Hepatocyte (in vitro differentiated cells): ENCODE data around the gene MBNL1. TPM values are rescaled to one million over a fixed set of nuclear protein-coding genes. Genes with fewer than 3 reads are reported as not detected.

Source experiments
- DNase-seq: peaks from one replicate; pipeline ENCODE4 v3.0.0-alpha.2; 2016; ENCODE audit warnings: low spot score
- H2AFZ ChIP-seq: fragments of 200-600 bp; sonication (generic); 2 replicates; pipeline ENCODE4 v1.6.0; 2016; ENCODE audit warnings: antibody characterized with exemption, mild to moderate bottlenecking
- H3K27ac ChIP-seq: fragments of 200-600 bp; sonication (generic); 2 replicates; pipeline ENCODE4 v1.5.1; 2016; ENCODE audit warnings: mild to moderate bottlenecking
- H3K27me3 ChIP-seq: fragments of 200-600 bp; sonication (generic); 2 replicates; pipeline ENCODE4 v1.6.1; 2016
- H3K36me3 ChIP-seq: fragments of 200-600 bp; sonication (generic); replicated peaks from 2 replicates; pipeline ENCODE4 v1.5.1; 2016; ENCODE audit warnings: low read depth; ENCODE audit not compliant: insufficient read depth
- H3K4me1 ChIP-seq: fragments of 200-600 bp; sonication (generic); 2 replicates; pipeline ENCODE4 v1.5.1; 2016; ENCODE audit warnings: mild to moderate bottlenecking, moderate library complexity; ENCODE audit not compliant: insufficient read depth
- H3K4me2 ChIP-seq: fragments of 200-600 bp; sonication (generic); 2 replicates; pipeline ENCODE4 v1.6.0; 2016
- H3K4me3 ChIP-seq: fragments of 200-600 bp; sonication (generic); 2 replicates; pipeline ENCODE4 v1.5.1; 2016; ENCODE audit warnings: mild to moderate bottlenecking
- H3K79me2 ChIP-seq: fragments of 200-600 bp; sonication (generic); 2 replicates; pipeline ENCODE4 v1.6.0; 2017; ENCODE audit warnings: mild to moderate bottlenecking
- H3K9me2 ChIP-seq: fragments of 200-600 bp; sonication (generic); replicated peaks from 2 replicates; pipeline ENCODE4 v1.6.0; 2017; ENCODE audit warnings: mild to moderate bottlenecking; ENCODE audit not compliant: insufficient read depth
- H3K9me3 ChIP-seq: fragments of 200-600 bp; sonication (generic); 2 replicates; pipeline ENCODE4 v1.5.1; 2016; ENCODE audit warnings: low read depth, mild to moderate bottlenecking
- H4K20me1 ChIP-seq: fragments of 200-600 bp; sonication (generic); 2 replicates; pipeline ENCODE4 v1.6.0; 2016; ENCODE audit warnings: mild to moderate bottlenecking; ENCODE audit not compliant: insufficient read depth, poor library complexity, severe bottlenecking
- EZH2 ChIP-seq: fragments of 200-600 bp; sonication (generic); IDR thresholded peaks from 2 replicates; pipeline ENCODE4 v1.6.1; 2016; ENCODE audit warnings: antibody characterized with exemption, mild to moderate bottlenecking, borderline replicate concordance
- EZH2phosphoT487 ChIP-seq: fragments of 200-600 bp; sonication (generic); IDR thresholded peaks from one replicate; pipeline ENCODE4 v1.6.1; 2018; ENCODE audit warnings: antibody characterized with exemption, mild to moderate bottlenecking, low read depth, moderate library complexity; ENCODE audit not compliant: unreplicated experiment, severe bottlenecking
- WGBS: methylation state at CpG from one replicate; pipeline ENCODE4 v1.1.6; 2016; ENCODE audit warnings: low lambda C conversion rate; ENCODE audit errors: missing lambda C conversion rate; 5-methylcytosine and 5-hydroxymethylcytosine counted together
- polyA plus RNA-seq: library from polyadenylated mRNA; unstranded; fragments of >200 nt; fragmentation: Nextera tagmentation; extraction: Ambion mirVana; gene quantifications from 2 replicates; pipeline ENCODE4 v1.2.1, GENCODE V29; 2016
- total RNA-seq: library from RNA; depleted of rRNA; stranded (reverse); fragments of >200 nt; gene quantifications from 2 replicates; pipeline ENCODE4 v1.2.3, GENCODE V29; 2014
- TF ChIP-seq, protein P1 (sequence below): fragments of 200-600 bp; sonication (generic); IDR thresholded peaks from 2 replicates; pipeline ENCODE4 v1.5.1; 2016; ENCODE audit warnings: antibody characterized with exemption, mild to moderate bottlenecking; ENCODE audit not compliant: poor library complexity

MBNL1 gene
- total and polyA plus RNA-seq, 2 experiments from 2014 or later, result 20.5 to 104 TPM

DNA sequence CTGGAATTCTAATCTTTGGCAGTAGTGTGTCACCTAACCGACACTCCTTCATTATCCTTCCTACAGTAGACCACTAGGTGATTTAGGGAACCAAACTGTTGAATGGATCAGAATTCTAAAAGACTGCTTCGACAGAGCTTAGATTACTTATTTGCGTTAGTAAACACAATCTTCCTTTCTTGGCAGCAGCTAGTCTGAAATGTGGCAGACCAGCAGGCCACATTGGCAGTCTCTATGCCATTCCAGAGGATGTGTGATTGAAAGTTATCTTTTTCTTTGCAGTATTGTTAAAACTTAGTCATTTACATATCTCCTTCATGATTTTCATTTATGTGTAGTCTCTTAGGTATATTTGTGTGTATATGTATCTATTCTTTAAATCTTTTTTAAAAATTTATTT, 23.6 kb downstream of the MBNL1 start:
- Histone ChIP-seq H3K9me2 (no peaks in the 10 kb centered on the region), H3K27ac (no peak overlapping the region), H3K79me2 (peaks cover 100% of the 10 kb centered on the region), H2AFZ (no peak overlapping the region), H3K27me3 (no peaks in the 10 kb centered on the region), H3K9me3 (no peaks in the 10 kb centered on the region), H3K4me2 (no peak overlapping the region), H3K4me3 (no peak overlapping the region), H3K36me3 (no peaks in the 10 kb centered on the region), H3K4me1 (no peaks in the 10 kb centered on the region), H4K20me1 (peaks cover 67% of the 10 kb centered on the region)
- 95% methylated on average over 3 of the region's 3 CpGs for WGBS
- TF ChIP-seq EZH2phosphoT487, result no peak
- no peak for TF ChIP-seq EZH2
- TF ChIP-seq, protein P1, sequence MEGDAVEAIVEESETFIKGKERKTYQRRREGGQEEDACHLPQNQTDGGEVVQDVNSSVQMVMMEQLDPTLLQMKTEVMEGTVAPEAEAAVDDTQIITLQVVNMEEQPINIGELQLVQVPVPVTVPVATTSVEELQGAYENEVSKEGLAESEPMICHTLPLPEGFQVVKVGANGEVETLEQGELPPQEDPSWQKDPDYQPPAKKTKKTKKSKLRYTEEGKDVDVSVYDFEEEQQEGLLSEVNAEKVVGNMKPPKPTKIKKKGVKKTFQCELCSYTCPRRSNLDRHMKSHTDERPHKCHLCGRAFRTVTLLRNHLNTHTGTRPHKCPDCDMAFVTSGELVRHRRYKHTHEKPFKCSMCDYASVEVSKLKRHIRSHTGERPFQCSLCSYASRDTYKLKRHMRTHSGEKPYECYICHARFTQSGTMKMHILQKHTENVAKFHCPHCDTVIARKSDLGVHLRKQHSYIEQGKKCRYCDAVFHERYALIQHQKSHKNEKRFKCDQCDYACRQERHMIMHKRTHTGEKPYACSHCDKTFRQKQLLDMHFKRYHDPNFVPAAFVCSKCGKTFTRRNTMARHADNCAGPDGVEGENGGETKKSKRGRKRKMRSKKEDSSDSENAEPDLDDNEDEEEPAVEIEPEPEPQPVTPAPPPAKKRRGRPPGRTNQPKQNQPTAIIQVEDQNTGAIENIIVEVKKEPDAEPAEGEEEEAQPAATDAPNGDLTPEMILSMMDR, result no peak
- no peak for DNase-seq

DNA sequence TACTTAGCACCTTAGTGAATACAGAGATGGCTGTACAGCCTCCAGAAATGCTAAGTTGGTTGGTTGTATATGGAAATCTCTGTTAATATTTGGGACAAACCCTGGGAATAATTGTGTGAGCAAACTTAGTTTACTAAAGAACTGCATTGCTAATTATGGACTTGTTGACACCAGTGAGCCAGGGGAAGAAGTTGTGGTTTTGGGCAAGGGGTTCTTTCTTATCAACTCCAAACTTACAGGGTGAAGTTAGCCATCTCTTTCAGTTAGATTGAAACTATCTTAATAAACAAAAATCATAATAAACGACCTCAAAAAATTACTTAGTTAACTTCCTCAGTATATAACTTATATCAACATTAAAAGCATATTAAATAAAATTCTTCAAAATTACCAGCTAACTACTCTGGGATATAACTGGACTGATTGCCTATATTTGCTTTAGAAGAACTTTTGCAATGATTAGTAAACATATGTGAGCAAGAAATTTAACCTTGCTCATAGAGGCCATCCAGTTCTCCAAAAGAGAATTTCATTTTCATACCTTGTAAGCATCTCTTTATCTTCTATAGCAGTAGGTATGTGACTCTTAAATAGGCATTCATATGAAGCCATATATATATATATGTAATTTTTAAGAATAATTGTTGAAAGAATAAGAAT, 24.7 kb downstream of the MBNL1 start:
- Histone ChIP-seq H3K79me2 (peaks cover 100% of the 10 kb centered on the region), H3K9me3 (no peaks in the 10 kb centered on the region), H4K20me1 (peaks cover 57% of the 10 kb centered on the region), H3K27me3 (no peaks in the 10 kb centered on the region), H3K36me3 (no peaks in the 10 kb centered on the region), H3K4me2 (no peak overlapping the region), H3K9me2 (no peaks in the 10 kb centered on the region), H3K4me1 (no peaks in the 10 kb centered on the region), H3K27ac (no peak overlapping the region), H3K4me3 (no peak overlapping the region), H2AFZ (no peak overlapping the region)
- DNase-seq, result no peak
- WGBS, result 92% methylated on average over 1 of the region's 1 CpG
- TF ChIP-seq EZH2phosphoT487 (no peak), EZH2 (no peak)
- TF ChIP-seq, protein P1, result no peak

- Histone ChIP-seq H4K20me1 (peaks cover 50% of the 10 kb centered on the region), H3K36me3 (no peaks in the 10 kb centered on the region), H3K79me2 (peaks cover 94% of the 10 kb centered on the region), H3K4me3 (no peak overlapping the region), H3K4me2 (no peak overlapping the region), H3K9me3 (no peaks in the 10 kb centered on the region), H2AFZ (no peak overlapping the region), H3K27ac (no peak overlapping the region), H3K9me2 (no peaks in the 10 kb centered on the region), H3K27me3 (no peaks in the 10 kb centered on the region), H3K4me1 (peaks cover 4% of the 10 kb centered on the region)
- TF ChIP-seq EZH2phosphoT487 (no peak), EZH2 (no peak)
- TF ChIP-seq, protein P1, result no peak
- no peak for DNase-seq
- WGBS, result 95% methylated on average over 1 of the region's 1 CpG
Measured at GRCh38 chr3:152295344-152295743, 26.6 kb downstream of the MBNL1 start.
